Activated CD4-positive, alpha-beta T cell treated with anti-CD3 and anti-CD28 coated beads, Interleukin-2, amount 50 U/mL, for 24 hours (primary cell): Measurements from ENCODE around the gene SLC25A29.
"Not testable (repeated sequence)": the region's sequence is repeated elsewhere in the genome, so short reads cannot be mapped to it uniquely, and the experiment has no call there.

Experiments
- DNase-seq, 2 donors: peaks; one replicate each; pipeline ENCODE4 v3.0.0-alpha.2; 2020; ENCODE audit warnings: low read depth in 1 of 2, low spot score in 1 of 2

SLC25A29 gene

GRCh38 chr14:100312877-100313400 lies 6.7 kb upstream of the SLC25A29 start:
- DNase-seq, result no peak

DNA sequence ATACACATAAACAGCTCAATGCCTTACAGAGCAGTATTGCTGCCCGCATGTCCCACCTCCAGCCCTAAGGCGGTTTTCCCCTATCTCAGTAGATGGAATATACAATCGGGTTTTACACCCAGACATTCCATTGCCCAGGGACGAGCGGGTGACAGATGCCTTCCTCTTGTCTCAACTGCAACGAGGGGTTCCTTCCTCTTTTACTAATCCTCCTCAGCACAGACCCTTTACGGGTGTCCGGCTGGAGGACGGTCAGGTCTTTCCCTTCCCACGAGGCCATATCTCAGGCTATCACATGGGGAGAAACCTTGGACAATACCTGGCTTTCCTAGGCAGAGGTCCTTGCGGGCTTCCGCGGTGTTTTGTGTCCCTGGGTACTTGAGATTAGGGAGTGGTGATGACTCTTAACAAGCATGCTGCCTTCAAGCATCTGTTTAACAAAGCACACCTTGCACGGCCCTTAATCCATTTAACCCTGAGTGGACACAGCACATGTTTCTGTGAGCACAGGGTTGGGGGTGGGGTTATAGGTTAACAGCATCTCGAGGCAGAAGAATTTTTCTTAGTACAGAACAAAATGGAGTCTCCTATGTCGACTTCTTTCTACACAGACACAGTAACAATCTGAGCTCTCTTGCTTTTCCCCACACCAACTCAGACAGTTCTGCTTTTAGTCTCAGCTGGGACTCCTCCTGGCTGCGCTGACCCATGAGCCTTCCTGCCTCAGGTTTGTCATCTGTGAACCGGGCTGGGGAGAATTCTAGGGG lies 6.0 kb upstream of the SLC25A29 start:
- DNase-seq, result not testable (repeated sequence)

DNA sequence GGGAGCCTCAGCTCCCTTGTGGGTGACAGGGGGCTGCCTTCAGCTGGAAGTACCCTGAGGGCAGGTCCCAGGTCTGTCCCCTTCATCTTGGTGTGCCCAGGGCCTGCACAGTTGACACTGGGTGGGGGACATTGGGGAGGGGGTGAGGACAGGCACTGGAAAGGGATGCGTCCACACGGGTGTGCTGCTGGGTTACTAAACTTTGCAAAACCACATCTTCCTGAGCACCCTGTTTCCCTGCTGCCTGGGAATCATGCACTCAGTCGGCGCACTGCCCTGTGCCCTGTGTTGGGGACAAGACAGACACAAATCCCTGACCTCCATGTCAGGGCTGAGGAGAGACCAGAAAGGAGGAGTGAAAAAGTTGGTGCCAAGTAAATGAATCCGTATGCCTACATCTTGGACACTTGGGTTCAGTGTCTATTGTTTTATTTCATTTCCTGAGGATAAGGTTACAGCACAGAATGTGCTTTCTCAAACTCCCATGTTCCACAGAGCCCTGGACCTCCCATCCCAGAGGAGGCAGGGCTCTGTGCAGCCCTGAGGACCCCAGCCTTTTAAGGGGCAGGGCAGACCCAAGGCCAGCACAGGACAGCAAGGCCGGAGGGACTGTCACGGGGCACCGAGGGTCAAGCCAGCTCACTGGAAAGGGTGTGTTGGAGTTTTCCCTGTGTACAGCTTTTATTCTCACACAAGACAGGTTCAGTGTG lies 2.9 kb upstream of the SLC25A29 start:
- DNase-seq, result no peak

DNA sequence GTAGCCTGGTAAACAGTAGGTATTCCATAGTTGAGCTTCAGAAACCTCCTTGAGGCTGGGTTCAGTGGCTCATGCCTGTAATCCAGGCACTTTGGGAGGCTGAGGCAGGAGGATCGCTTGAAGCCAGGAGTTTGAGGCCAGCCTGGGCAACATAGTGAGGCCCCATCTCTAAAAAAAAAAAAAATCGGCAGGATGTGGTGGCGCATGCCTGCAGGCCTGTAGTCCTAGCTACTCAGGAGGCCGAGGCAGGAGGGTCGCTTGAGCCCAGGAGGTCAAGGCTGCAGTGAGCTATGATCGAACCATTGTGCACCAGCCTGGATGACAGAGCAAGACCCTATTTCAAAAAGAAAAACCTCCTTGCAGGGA lies 2.2 kb upstream of the SLC25A29 start:
- not testable (repeated sequence) for DNase-seq

- no peak for DNase-seq
These were observed 1.7 kb upstream of the SLC25A29 start for GRCh38 chr14:100307766-100308426.

- DNase-seq, result no peak
These were observed 938 bp upstream of the SLC25A29 start for GRCh38 chr14:100306998-100307765.

GRCh38 chr14:100305324-100306100 lies 732 bp downstream of the SLC25A29 start:
- no peak for DNase-seq

DNA sequence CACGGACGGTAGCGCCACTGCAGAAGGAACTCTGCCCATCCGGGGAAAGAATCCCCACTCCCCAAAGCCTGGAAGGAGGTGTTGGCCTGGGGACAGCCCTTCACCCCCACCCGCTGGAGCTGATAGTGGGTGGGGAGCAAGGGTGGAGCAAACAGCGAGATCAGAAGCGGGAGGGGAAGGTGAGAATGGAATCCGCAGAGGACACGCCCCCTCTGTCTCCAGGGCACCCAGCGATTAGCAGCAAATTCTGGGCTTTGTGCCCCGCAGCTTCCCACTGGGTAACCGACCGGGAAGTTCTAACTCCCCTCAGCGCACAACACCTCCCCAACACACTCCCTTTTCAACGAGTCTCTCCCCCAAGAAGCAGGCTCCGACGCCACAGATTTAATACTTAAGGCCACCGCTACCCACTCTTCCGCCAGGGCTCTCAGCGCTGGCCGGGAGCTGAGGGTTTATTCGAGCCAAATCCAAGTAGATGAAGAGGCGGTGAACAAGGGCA lies 1.4 kb downstream of the SLC25A29 start:
- DNase-seq, result no peak

- DNase-seq, result no peak
These were observed 2.3 kb downstream of the SLC25A29 start for GRCh38 chr14:100303925-100304324.

GRCh38 chr14:100303179-100303578 lies 3.1 kb downstream of the SLC25A29 start:
- DNase-seq, result no peak

GRCh38 chr14:100302616-100303015 lies 3.6 kb downstream of the SLC25A29 start:
- no peak for DNase-seq

- DNase-seq, result no peak
These were observed 7.0 kb downstream of the SLC25A29 start for GRCh38 chr14:100299238-100299560.

DNA sequence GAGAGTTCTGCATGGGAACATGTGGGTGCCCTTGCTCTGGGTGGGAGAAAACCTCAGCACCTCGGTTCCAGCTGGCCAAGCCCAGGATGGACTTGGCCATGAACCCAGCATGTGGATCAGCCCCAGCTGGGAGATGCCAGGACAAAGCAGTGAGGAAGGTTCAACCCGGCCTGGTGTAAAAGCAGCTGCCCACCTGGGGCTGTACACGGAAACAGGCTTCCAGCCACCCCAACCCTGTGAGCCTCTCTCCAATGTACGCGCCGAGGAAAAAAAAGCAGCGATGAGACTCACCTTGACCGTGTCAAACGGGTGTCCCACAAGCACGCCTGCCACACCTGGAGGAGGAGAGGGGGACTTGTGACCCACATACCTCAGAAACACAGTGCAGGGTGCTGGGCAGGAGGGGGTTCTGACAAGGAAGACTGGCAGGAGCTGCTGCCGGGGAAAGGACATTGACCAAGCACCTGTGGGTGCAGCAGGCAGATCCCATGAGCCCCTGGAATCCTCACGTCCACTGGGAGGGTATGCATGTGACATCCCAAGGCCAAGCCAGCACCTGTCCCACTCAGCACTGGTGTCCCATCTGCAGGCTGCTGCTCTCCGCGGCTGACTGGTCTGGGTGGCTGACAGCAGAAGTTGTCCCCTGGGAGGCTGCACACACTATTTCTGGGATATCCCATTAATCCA lies 7.5 kb downstream of the SLC25A29 start:
- DNase-seq, result no peak

- DNase-seq, result no peak
These were observed 8.6 kb downstream of the SLC25A29 start for GRCh38 chr14:100297320-100298300.

DNA sequence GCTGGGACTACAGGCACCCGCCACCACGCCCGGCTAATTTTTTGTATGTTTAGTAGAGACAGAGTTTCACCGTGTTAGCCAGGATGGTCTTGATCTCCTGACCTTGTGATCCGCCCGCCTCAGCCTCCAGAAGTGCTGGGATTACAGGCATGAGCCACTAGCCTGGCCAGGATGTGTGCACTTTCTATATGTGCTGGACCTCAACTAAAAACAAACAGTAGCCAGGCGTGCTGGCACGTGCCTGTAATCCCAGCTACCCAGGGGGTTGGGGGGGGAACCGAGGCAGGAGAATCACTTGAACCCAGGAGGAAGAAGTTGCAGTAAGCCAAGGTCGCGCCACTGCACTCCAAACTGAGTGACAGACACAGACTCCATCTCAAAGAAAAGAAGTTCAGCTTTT lies 9.5 kb downstream of the SLC25A29 start:
- DNase-seq, result not testable (repeated sequence)

DNA sequence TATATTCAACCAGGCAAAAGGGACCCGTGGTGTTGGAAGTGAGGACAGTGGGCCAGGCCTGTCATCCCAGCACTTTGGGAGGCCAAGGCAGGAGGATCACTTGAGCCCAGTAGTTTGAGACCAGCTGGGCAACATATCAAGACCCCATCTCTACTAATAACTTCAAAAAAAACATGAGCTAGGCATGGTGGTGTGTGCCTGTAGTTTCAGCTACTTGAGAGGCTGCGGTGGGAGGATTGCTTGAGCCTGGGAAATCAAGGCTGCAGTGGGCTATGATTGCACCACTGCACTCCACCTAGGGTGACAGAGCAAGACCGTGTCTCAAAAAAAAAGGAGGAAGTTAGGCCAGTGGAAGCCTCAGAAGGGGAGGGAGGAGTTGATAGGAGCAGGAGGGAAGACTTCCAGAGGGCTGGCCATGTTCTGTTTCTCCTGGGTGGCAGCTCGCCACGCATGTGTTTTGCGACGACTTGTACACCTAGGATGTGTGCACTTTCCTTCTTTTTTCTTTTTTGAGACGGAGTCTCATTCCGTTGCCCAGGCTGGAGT lies 10.1 kb downstream of the SLC25A29 start:
- DNase-seq, result no peak

GRCh38 chr14:100295376-100296105 lies 10.7 kb downstream of the SLC25A29 start:
- DNase-seq, result no peak

- no peak for DNase-seq
These were observed 11.3 kb downstream of the SLC25A29 start for GRCh38 chr14:100294963-100295330.
